HG02870 (cell line): ENCODE data around the gene TBC1D5.
A peak's percentile ranks its signal among the peaks of the same experiment; 100 is the strongest.
"Not testable (repeated sequence)": the region's sequence is repeated elsewhere in the genome, so short reads cannot be mapped to it uniquely, and the experiment has no call there.

Experiments
- ATAC-seq: cut with Tn5 transposase; IDR thresholded peaks from one replicate; pipeline ENCODE4 v1.9.1; 2021; ENCODE audit warnings: mild to moderate bottlenecking, moderate library complexity; ENCODE audit not compliant: unreplicated experiment

TBC1D5 gene

GRCh38 chr3:17153209-17153608 is 589.2 kb downstream of the TBC1D5 start:
- no peak for ATAC-seq

GRCh38 chr3:17151598-17152373 is 590.6 kb downstream of the TBC1D5 start:
- ATAC-seq, result peak; percentile 97

- no peak for ATAC-seq
Measured at GRCh38 chr3:17149076-17149475, 593.4 kb downstream of the TBC1D5 start.

GRCh38 chr3:17144665-17144993 is 597.8 kb downstream of the TBC1D5 start:
- no peak for ATAC-seq

GRCh38 chr3:17143893-17144664 is 598.4 kb downstream of the TBC1D5 start:
- ATAC-seq, result no peak

- no peak for ATAC-seq
Measured at GRCh38 chr3:17142516-17142915, 599.9 kb downstream of the TBC1D5 start.

- no peak for ATAC-seq
Measured at GRCh38 chr3:17141699-17142098, 600.7 kb downstream of the TBC1D5 start.

- ATAC-seq, result no peak
Measured at GRCh38 chr3:17140670-17141505, 601.5 kb downstream of the TBC1D5 start.

GRCh38 chr3:17138246-17139039 is 604.0 kb downstream of the TBC1D5 start:
- no peak for ATAC-seq

- ATAC-seq, result no peak
Measured at GRCh38 chr3:17137321-17137826, 605.1 kb downstream of the TBC1D5 start.

GRCh38 chr3:17136136-17136721 is 606.2 kb downstream of the TBC1D5 start:
- ATAC-seq, result no peak

- no peak for ATAC-seq
Measured at GRCh38 chr3:17135696-17136095, 606.7 kb downstream of the TBC1D5 start.

GRCh38 chr3:17133632-17134545 is 608.5 kb downstream of the TBC1D5 start:
- no peak for ATAC-seq

GRCh38 chr3:17132286-17133115 is 609.9 kb downstream of the TBC1D5 start:
- ATAC-seq, result no peak

GRCh38 chr3:17130956-17131355 is 611.5 kb downstream of the TBC1D5 start:
- ATAC-seq, result no peak

GRCh38 chr3:17129556-17129955 is 612.9 kb downstream of the TBC1D5 start:
- ATAC-seq, result no peak

GRCh38 chr3:17128671-17129070 is 613.8 kb downstream of the TBC1D5 start:
- not testable (repeated sequence) for ATAC-seq
